Loucy (cell line): ENCODE data around the gene NBAS.

Experiments
- CTCF ChIP-seq: fragments of 200-600 bp; sonication (generic); conservative IDR thresholded peaks from 2 replicates; pipeline ENCODE4 v1.5.1; 2014; ENCODE audit warnings: mild to moderate bottlenecking, antibody characterized with exemption, low read length
- EZH2phosphoT487 ChIP-seq: fragments of 200-600 bp; IDR thresholded peaks from 2 replicates; pipeline ENCODE4 v1.6.1; 2018; ENCODE audit warnings: antibody characterized with exemption, mild to moderate bottlenecking, moderate library complexity, borderline replicate concordance

- TF ChIP-seq CTCF (no peak), EZH2phosphoT487 (no peak)
Observed at GRCh38 chr2:15605721-15606120, 44.6 kb upstream of the NBAS start.
